ENCODE results near the gene VEPH1.
A peak's percentile ranks its signal among the peaks of the same experiment; 100 is the strongest.
"Not testable (repeated sequence)": the region's sequence is repeated elsewhere in the genome, so short reads cannot be mapped to it uniquely, and the experiment has no call there.

Gene VEPH1

GRCh38 chr3:157336252-157337009 lies 166.8 kb downstream of the VEPH1 start:
- DNase-seq: no peak

GRCh38 chr3:157335233-157336076 lies 167.8 kb downstream of the VEPH1 start:
- DNase-seq: peak in 5 of 14 donors; percentile 17 to 73 (median 25)

GRCh38 chr3:157333551-157333991 lies 169.6 kb downstream of the VEPH1 start:
- no peak for DNase-seq

- no peak for DNase-seq
Observed at GRCh38 chr3:157330206-157330605, 173.0 kb downstream of the VEPH1 start.

DNA sequence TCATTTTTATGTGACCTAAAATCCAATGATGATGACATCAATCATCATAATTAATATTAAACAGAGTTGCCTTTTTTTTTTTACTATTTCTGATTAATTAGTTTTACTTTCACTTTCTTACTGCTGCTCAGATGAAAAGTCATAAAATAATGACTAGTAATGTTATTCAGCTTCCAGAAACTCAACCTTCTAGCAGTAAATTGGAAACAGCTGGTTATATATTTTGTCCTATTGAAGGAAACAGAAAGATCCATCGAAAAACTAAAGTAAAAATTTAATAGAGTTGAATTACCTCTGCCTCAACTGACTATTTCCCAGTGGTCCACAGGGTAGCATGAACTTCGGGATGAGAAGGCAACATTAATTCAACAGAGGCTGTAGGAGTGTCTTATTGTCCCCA lies 173.7 kb downstream of the VEPH1 start:
- no peak for DNase-seq

- no peak for DNase-seq
Observed at GRCh38 chr3:157327837-157328236, 175.4 kb downstream of the VEPH1 start.

DNA sequence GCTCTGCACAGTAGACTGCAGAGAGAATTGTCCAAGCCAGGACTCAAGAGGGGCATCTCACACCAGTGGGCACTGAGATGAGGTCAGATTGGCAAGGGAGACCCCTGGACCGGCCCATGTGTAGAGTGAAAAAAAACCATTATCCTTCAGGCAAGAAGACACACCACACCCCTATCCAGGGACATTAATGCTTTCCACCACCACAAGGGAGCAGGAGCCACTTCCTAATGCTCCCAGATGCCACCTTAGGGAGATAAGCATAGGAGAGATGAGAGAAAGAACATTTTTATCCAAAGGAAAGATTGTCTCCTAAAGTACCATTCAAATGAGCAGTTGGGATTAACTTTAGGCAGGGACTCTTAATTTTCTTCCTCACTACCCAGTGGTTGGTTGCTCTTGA lies 176.2 kb downstream of the VEPH1 start:
- DNase-seq: no peak

DNA sequence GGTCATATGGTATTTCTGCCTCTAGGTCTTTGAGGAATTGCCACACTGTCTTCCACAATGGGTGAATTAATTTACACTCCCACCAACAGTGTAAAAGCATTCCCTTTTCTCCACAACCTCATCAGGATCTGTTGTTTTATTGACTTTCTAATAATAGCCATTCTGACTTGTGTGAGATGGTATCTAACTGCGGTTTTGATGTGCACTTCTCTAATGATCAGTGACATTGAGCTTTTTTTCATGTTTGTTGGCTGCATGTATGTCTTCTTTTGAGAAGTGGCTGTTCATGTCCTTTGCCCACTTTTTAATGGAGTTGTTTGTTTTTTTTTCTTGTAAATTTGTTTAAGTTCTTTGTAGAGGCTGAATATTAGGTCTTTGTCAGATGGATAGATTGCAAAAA lies 178.3 kb downstream of the VEPH1 start:
- DNase-seq: not testable (repeated sequence)

- no peak for DNase-seq
Observed at GRCh38 chr3:157323360-157323759, 179.9 kb downstream of the VEPH1 start.

DNA sequence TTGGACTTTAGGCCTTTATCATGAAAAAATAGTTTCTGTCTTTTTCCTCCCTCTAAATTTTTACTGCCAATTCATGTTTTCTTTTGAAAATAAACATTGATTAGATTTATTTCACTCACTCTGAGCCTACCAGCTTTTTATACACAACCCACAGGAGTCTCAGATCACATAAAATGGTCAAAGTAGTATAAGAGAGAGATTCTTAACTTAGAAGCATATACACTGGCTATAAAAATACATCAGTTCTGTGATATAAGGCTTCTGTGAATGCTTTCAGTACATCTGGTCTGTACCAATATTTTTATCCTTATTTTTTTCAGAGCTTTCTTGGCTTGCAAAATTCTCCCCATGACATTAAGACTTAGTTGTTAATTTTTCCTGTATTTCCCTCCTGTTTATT lies 183.5 kb downstream of the VEPH1 start:
- DNase-seq: no peak

DNA sequence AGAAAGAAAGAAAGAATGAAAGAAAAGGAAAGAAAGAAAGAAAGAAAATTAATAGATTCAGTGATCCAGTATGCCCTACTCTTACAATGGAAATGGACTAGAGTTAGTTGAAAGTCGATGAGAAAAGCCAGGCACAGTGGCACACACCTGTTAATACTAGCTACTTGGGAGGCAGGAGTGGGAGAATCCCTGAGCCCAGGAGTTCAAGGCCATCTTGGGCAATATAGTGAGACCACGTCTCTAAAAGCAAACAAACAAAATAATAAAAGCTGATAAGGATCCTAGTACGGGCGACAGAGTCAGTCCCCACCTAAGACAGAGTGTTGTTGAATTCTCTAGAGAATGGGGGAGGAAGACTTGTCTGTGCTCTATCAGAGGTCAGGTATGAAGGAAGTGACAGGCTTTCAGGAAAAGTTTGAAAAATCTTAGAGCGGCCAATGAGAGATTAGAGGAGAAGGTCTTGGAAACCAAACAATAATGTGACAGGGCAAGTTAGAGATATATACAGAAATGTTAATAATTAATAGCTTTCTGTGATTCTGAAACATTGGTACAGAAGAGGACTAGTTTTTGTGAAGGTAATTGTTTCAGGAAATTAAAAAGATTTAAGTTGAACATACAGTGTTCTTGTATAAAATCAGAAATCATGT lies 184.5 kb downstream of the VEPH1 start:
- no peak for DNase-seq

GRCh38 chr3:157317895-157318294 lies 185.3 kb downstream of the VEPH1 start:
- no peak for DNase-seq

DNA sequence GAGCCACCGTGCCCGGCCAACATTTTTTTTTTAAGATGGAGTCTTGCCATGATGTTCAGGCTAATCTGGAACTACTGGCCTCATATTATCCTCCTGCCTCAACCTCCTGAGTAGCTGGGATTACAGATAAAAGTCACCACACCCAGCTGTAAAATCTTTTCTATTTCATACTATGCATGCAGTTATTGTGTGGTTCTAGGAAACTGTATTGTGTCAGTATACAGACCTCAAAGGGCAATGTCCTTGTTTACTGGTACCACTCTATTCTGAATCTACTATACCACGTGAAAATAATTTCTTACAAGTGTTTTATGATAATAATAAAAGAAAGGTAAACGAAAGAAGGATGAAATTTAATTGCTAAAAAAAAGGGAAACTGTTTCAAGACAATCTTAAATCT lies 190.0 kb downstream of the VEPH1 start:
- DNase-seq: no peak

DNA sequence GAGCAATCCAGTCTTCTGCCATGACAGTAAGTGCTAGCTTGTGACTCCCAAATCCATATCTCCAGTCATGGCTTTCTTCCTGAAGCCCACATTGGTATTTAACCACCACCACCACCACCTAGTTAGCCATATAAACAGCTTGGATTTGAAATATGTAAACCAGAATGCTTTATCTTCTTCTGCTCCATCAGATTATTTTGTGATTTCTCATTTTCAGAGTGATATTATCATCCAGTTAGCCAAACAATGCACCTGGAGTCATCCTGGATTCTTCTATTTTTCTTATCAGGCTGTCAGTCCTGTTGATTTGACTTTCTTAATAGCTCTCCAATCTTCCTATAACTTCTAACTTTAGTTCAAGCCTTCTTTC lies 190.9 kb downstream of the VEPH1 start:
- no peak for DNase-seq

GRCh38 chr3:157311633-157312375 lies 191.4 kb downstream of the VEPH1 start:
- DNase-seq: no peak

- no peak for DNase-seq
Observed at GRCh38 chr3:157310329-157311052, 192.7 kb downstream of the VEPH1 start.

DNA sequence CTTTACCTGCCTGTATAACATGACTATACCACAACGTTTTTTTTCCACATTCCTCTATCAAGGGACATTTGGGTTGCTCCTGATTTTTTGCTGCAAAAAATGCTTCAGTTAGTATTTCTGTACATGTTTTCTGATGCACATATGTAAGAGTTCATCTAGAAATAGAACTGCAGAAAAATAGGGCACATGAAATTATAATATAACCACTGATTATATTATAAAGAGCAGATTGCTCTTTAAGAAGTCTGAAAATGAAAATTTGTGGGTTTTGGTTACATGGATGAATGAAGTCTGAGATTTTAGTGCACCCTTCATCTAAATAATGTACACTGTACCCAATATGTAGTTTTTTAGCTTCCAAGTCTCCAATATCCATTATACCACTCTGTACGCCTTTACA lies 196.7 kb downstream of the VEPH1 start:
- no peak for DNase-seq

GRCh38 chr3:157305392-157305791 lies 197.8 kb downstream of the VEPH1 start:
- no peak for DNase-seq

GRCh38 chr3:157301755-157302154 lies 201.5 kb downstream of the VEPH1 start:
- DNase-seq: no peak

- DNase-seq: no peak
Observed at GRCh38 chr3:157300981-157301663, 202.1 kb downstream of the VEPH1 start.

GRCh38 chr3:157300094-157300493 lies 203.1 kb downstream of the VEPH1 start:
- no peak for DNase-seq
